HG03066 (cell line): ENCODE data around the gene MON1A.

Experiments
- ATAC-seq: cut with Tn5 transposase; IDR thresholded peaks from one replicate; pipeline ENCODE4 v1.9.1; 2021; ENCODE audit warnings: low read depth; ENCODE audit not compliant: unreplicated experiment

MON1A gene

DNA sequence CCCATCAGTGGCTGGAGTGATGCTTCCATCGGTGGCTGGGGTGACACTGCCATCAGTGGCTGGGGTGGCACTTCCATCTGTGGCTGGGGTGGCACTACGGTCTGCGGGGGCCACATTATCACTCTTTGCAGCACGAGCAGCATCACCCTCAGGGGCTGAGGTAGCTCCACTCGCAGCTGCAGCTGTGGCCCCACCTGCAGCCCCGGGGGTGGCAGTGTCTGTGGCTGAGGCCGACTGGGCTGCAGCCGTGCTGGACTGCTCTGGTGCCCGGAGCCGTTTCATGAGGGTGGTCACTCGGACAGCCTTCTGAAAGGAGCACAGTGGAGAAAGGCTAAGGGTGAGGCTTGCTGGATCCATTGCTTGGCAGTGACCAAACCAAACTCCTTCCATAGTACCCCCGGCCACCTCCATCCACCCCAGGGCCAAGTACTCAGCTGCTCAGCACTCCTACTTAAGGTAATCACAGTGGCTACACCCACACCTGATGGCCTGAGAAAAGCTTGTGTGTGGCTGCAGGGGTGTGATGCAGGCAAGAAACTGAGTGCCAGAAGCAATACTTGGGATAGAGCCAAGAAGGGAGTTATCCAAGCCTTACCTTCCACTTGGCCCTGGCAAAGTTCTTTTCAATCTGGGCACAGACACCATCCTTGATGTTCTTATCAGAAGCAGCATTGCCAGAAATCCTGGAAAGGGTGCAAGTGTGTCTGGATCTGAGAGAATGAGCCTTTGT is 69.9 kb downstream of the MON1A start:
- ATAC-seq = no peak
